NCI-H446 treated with DMSO at 0.1 percent for 48 hours (cell line): ENCODE measurements around the gene HERC3.
A peak's percentile ranks its signal among the peaks of the same experiment; 100 is the strongest.

Experiments used
- DNase-seq: peaks from one replicate; lab custom pipeline; 2025; lab: John Stamatoyannopoulos, UW

The HERC3 gene

GRCh38 chr4:88720451-88721428 is 128.5 kb downstream of the HERC3 start:
- peak; percentile 47 for DNase-seq

GRCh38 chr4:88722276-88722780 is 130.0 kb downstream of the HERC3 start:
- no peak for DNase-seq

GRCh38 chr4:88722828-88723227 is 130.5 kb downstream of the HERC3 start:
- DNase-seq: no peak

- DNase-seq: no peak
Measured at GRCh38 chr4:88724406-88724805, 132.1 kb downstream of the HERC3 start.

- DNase-seq: no peak
Measured at GRCh38 chr4:88725143-88725542, 132.9 kb downstream of the HERC3 start.

GRCh38 chr4:88725986-88726385 is 133.7 kb downstream of the HERC3 start:
- DNase-seq: no peak

- DNase-seq: no peak
Measured at GRCh38 chr4:88728146-88728545, 135.9 kb downstream of the HERC3 start.

- no peak for DNase-seq
Measured at GRCh38 chr4:88729146-88729760, 137.0 kb downstream of the HERC3 start.

- DNase-seq: no peak
Measured at GRCh38 chr4:88730811-88731210, 138.5 kb downstream of the HERC3 start.

GRCh38 chr4:88731381-88731780 is 139.1 kb downstream of the HERC3 start:
- no peak for DNase-seq

GRCh38 chr4:88732714-88733368 is 140.6 kb downstream of the HERC3 start:
- no peak for DNase-seq

GRCh38 chr4:88734403-88734949 is 142.2 kb downstream of the HERC3 start:
- DNase-seq: no peak

GRCh38 chr4:88735564-88735963 is 143.3 kb downstream of the HERC3 start:
- DNase-seq: no peak

- DNase-seq: no peak
Measured at GRCh38 chr4:88736264-88736663, 144.0 kb downstream of the HERC3 start.

GRCh38 chr4:88737307-88737941 is 145.1 kb downstream of the HERC3 start:
- DNase-seq: no peak

GRCh38 chr4:88738180-88738579 is 145.9 kb downstream of the HERC3 start:
- no peak for DNase-seq

- DNase-seq: no peak
Measured at GRCh38 chr4:88742561-88742960, 150.3 kb downstream of the HERC3 start.

- no peak for DNase-seq
Measured at GRCh38 chr4:88743696-88744095, 151.4 kb downstream of the HERC3 start.

- no peak for DNase-seq
Measured at GRCh38 chr4:88744609-88745008, 152.3 kb downstream of the HERC3 start.

- DNase-seq: no peak
Measured at GRCh38 chr4:88745175-88745574, 152.9 kb downstream of the HERC3 start.

- DNase-seq: peak; percentile 30
Measured at GRCh38 chr4:88745581-88746163, 153.4 kb downstream of the HERC3 start.
